Omental fat pad (tissue), 4 donors: ENCODE results near the gene LHX3. TPM values are rescaled to one million over a fixed set of nuclear protein-coding genes. Genes with fewer than 3 reads are reported as not detected.
"Not testable (repeated sequence)": the region's sequence is repeated elsewhere in the genome, so short reads cannot be mapped to it uniquely, and the experiment has no call there.

Experiments
- ATAC-seq: fragments of 150-250 bp; one replicate; pipeline ENCODE4 v1.9.1; 2016; ENCODE audit warnings: mild to moderate bottlenecking, moderate library complexity; ENCODE audit not compliant: low FRiP score
- DNase-seq: peaks from one replicate; pipeline ENCODE4 v3.0.0-alpha.2; 2019; ENCODE audit warnings: low spot score
- total RNA-seq, 4 donors: library from RNA; depleted of rRNA; stranded (reverse); fragments of >200 nt; gene quantifications; one replicate each; pipeline ENCODE4 v1.1.0, GENCODE V29; 2016
- TF ChIP-seq, protein P1 (sequence below), 3 donors: fragments of 450-650 bp; IDR thresholded peaks; one replicate each; pipeline ENCODE4 v1.5.1; 2016 to 2017; ENCODE audit warnings: antibody characterized with exemption in 3 of 3, mild to moderate bottlenecking in 3 of 3, moderate library complexity in 2 of 3

LHX3 gene
- total RNA-seq, 4 donors from 2014 or later, result not detected

DNA sequence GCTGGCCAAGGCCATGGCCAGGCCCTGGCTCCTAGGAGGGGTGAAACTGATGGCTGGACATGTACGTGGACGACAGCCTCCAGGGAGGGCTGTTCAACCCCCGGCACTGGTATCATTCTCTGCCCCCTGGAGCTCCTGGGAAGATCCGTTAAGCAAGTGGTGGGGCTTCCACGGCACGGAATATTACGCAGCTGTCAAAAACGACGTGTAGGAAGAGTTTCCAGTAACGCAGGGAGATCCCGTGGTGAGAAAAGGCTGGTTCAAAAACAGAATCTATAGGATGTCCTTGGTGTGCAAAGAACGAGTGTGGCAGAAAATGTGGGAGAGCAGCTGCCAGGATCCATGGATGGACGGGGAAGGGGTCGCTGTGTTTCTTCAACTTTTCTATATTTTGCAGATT lies 50.0 kb downstream of the LHX3 start:
- no peak for ATAC-seq
- TF ChIP-seq, protein P1, sequence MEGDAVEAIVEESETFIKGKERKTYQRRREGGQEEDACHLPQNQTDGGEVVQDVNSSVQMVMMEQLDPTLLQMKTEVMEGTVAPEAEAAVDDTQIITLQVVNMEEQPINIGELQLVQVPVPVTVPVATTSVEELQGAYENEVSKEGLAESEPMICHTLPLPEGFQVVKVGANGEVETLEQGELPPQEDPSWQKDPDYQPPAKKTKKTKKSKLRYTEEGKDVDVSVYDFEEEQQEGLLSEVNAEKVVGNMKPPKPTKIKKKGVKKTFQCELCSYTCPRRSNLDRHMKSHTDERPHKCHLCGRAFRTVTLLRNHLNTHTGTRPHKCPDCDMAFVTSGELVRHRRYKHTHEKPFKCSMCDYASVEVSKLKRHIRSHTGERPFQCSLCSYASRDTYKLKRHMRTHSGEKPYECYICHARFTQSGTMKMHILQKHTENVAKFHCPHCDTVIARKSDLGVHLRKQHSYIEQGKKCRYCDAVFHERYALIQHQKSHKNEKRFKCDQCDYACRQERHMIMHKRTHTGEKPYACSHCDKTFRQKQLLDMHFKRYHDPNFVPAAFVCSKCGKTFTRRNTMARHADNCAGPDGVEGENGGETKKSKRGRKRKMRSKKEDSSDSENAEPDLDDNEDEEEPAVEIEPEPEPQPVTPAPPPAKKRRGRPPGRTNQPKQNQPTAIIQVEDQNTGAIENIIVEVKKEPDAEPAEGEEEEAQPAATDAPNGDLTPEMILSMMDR (IDR thresholded peaks at IDR 0.05), result no peak

DNA sequence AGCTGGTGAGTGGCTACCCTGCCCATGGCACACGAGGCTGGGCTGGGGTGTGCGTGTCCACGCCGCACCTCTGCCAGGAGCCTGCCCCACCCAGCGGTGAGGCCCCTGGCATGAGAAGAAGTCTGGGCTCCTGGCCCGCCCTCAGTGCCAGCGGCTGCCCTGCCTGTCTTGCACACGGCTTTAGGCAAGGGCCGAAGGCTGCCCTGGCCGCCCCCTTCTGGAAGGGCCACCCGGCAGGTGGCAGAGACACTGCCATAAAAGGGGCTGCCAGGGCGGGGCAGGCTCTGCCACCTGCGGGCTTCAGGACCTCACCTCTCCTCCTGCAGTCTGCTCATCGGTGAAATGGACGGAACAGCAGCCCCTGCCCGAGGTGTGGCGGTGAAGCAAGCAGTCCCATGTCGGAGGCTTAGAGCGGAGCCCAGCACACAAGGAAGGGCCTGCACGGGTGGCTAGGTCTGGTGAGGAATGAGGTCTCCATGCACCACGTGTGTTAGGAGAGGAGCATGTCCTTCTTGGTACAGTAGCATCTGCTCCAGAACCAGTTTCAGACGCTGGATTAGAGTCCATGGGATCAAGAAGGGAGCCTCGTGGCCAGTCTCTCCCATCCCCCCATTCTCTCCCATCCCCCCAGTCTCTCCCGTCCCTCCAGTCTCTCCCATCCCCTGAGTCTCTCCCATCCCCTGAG lies 51.4 kb downstream of the LHX3 start:
- DNase-seq (no peak), ATAC-seq (no peak)
- TF ChIP-seq, protein P1 (IDR thresholded peaks at IDR 0.05), result no peak

More for the DNA sequence above, 50.0 kb downstream of the LHX3 start:
- no peak for DNase-seq

- DNase-seq (no peak), ATAC-seq (no peak)
- TF ChIP-seq, protein P1 (IDR thresholded peaks at IDR 0.05), result no peak
These were observed 52.0 kb downstream of the LHX3 start for GRCh38 chr9:136152931-136153330.

DNA sequence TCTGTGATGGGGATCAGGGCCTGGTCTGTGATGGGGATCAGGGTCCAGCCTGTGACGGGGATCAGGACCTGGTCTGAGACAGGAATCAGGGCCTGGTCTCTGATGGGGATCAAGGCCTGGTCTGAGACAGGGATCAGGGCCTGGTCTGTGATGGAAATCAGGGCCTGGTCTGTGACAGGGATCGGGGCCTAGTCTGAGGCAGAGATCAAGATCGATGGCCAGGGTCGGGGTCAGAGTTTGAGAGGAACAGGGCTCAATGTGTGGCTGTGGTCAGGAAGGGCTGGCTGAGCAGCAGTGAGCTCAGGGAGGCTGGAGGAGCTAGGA lies 52.4 kb downstream of the LHX3 start:
- TF ChIP-seq, protein P1 (IDR thresholded peaks at IDR 0.05), result no peak
- ATAC-seq (no peak), DNase-seq (no peak)

DNA sequence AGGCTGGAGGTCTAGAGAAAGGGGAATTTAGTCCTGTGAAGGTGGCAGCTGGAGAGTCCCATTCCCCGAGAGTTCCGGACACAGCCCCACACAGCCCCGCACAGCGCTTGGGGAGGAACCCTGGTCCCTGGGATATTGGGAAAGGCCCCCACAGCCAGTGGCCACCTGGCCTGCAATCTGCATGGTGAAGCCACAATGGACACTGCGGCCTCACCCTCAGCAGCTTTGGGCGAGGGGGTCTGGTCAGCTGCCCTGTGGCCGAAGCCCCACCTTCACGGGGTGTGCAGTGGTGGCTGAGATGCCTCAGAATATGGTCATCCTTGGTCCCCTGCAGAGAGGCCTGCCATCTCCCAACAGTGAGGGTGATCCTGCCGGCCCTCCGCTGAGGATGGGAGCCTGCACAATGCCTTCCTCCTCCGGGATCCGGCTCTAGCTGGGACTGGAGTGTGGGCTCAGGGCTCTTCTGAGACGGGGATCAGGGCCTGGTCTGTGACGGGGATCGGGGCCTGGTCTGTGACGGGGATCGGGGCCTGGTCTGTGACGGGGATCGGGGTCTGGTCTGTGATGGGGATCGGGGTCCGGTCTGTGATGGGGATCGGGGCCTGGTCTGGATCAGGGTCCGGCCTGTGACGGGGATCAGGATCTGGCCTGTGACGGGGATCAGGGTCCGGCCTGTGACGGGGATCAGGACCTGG lies 52.9 kb downstream of the LHX3 start:
- no peak for DNase-seq
- TF ChIP-seq, protein P1 (IDR thresholded peaks at IDR 0.05), result no peak
- no peak for ATAC-seq

- no peak for ATAC-seq
- DNase-seq, result no peak
- TF ChIP-seq, protein P1 (IDR thresholded peaks at IDR 0.05), result no peak
These were observed 53.6 kb downstream of the LHX3 start for GRCh38 chr9:136151214-136151804.

DNA sequence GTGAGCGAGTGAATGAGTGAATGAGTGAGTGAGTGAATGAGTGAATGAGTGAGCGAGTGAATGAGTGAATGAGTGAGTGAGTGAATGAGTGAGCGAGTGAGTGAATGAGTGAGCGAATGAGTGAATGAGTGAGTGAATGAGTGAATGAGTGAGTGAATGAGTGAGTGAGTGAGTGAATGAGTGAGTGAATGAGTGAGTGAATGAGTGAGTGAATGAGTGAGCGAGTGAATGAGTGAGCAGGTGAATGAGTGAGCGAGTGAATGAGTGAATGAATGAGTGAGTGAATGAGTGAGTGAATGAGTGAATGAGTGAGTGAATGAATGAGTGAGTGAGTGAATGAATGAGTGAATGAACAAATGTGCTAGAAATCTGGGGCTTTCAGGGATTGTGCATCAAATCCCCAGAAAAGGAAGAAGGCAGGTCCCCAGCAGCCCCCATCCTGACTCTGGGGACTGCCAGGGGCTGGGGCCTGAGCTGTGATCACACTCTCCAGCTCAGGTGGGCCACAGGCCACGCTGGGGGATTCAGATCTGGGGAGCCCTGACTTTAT lies 54.2 kb downstream of the LHX3 start:
- DNase-seq, ATAC-seq: not testable (repeated sequence)
